ENCODE data around the gene STYXL1. TPM values are rescaled to one million over a fixed set of nuclear protein-coding genes. Genes with fewer than 3 reads are reported as not detected.
"Not testable (repeated sequence)": the region's sequence is repeated elsewhere in the genome, so short reads cannot be mapped to it uniquely, and the experiment has no call there.

STYXL1 gene
- total RNA-seq, 1 experiment from 2014 or later: 21.3 TPM

- Mint-ChIP-seq H3K9me3 (no peaks in the 10 kb centered on the region; the same call in 1 of the 2 replicates), H3K36me3 (peaks cover 11% of the 10 kb centered on the region), H3K27me3 (ENCODE audit: low read depth) (no peaks in the 10 kb centered on the region), H3K4me3 (no peak overlapping the region), H3K4me1 (peaks cover 3% of the 10 kb centered on the region), H3K27ac (no peak overlapping the region)
- ATAC-seq (no peak), DNase-seq (ENCODE audit: low spot score) (no peak)
- ChIA-PET POLR2A (no interaction called here), CTCF (interaction anchor here (0.9 to 2.5 kb wide), 5 partner anchors 8 to 156 kb away, joined by 3 to 55 read pairs (median 5); no protein-coding TSS in a partner anchor)
- TF ChIP-seq, protein P1, sequence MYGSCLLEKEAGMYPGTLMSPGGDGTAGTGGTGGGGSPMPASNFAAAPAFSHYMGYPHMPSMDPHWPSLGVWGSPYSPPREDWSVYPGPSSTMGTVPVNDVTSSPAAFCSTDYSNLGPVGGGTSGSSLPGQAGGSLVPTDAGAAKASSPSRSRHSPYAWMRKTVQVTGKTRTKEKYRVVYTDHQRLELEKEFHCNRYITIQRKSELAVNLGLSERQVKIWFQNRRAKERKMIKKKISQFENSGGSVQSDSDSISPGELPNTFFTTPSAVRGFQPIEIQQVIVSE (CRISPR knock-in tag; IDR thresholded peaks at IDR 0.05; ENCODE audit: borderline replicate concordance): no peak
- TF ChIP-seq CTCF (IDR thresholded peaks at IDR 0.05): no peak
- no peak for TF ChIP-seq NFYB (CRISPR knock-in tag; conservative IDR thresholded peaks at IDR 0.05; ENCODE audit: low read depth)
- TF ChIP-seq, protein P2, sequence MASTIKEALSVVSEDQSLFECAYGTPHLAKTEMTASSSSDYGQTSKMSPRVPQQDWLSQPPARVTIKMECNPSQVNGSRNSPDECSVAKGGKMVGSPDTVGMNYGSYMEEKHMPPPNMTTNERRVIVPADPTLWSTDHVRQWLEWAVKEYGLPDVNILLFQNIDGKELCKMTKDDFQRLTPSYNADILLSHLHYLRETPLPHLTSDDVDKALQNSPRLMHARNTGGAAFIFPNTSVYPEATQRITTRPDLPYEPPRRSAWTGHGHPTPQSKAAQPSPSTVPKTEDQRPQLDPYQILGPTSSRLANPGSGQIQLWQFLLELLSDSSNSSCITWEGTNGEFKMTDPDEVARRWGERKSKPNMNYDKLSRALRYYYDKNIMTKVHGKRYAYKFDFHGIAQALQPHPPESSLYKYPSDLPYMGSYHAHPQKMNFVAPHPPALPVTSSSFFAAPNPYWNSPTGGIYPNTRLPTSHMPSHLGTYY (CRISPR knock-in tag; IDR thresholded peaks at IDR 0.05): no peak
- TF ChIP-seq ELF4 (CRISPR knock-in tag; IDR thresholded peaks at IDR 0.05; ENCODE audit: low read depth): no peak
- no peak for TF ChIP-seq CREM (CRISPR knock-in tag; IDR thresholded peaks at IDR 0.05)
- TF ChIP-seq, protein P3, sequence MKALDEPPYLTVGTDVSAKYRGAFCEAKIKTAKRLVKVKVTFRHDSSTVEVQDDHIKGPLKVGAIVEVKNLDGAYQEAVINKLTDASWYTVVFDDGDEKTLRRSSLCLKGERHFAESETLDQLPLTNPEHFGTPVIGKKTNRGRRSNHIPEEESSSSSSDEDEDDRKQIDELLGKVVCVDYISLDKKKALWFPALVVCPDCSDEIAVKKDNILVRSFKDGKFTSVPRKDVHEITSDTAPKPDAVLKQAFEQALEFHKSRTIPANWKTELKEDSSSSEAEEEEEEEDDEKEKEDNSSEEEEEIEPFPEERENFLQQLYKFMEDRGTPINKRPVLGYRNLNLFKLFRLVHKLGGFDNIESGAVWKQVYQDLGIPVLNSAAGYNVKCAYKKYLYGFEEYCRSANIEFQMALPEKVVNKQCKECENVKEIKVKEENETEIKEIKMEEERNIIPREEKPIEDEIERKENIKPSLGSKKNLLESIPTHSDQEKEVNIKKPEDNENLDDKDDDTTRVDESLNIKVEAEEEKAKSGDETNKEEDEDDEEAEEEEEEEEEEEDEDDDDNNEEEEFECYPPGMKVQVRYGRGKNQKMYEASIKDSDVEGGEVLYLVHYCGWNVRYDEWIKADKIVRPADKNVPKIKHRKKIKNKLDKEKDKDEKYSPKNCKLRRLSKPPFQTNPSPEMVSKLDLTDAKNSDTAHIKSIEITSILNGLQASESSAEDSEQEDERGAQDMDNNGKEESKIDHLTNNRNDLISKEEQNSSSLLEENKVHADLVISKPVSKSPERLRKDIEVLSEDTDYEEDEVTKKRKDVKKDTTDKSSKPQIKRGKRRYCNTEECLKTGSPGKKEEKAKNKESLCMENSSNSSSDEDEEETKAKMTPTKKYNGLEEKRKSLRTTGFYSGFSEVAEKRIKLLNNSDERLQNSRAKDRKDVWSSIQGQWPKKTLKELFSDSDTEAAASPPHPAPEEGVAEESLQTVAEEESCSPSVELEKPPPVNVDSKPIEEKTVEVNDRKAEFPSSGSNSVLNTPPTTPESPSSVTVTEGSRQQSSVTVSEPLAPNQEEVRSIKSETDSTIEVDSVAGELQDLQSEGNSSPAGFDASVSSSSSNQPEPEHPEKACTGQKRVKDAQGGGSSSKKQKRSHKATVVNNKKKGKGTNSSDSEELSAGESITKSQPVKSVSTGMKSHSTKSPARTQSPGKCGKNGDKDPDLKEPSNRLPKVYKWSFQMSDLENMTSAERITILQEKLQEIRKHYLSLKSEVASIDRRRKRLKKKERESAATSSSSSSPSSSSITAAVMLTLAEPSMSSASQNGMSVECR (CRISPR knock-in tag; IDR thresholded peaks at IDR 0.05; ENCODE audit: borderline replicate concordance): no peak
- TF ChIP-seq, protein P4, sequence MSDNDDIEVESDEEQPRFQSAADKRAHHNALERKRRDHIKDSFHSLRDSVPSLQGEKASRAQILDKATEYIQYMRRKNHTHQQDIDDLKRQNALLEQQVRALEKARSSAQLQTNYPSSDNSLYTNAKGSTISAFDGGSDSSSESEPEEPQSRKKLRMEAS (CRISPR knock-in tag; IDR thresholded peaks at IDR 0.05): no peak
Measured at GRCh38 chr7:76022026-76022780, 25.6 kb downstream of the STYXL1 start.

GRCh38 chr7:76020031-76020714 lies 27.6 kb downstream of the STYXL1 start:
- Mint-ChIP-seq H3K36me3 (peaks cover 19% of the 10 kb centered on the region), H3K27ac (no peak overlapping the region), H3K4me1 (peaks cover 3% of the 10 kb centered on the region), H3K27me3 (ENCODE audit: low read depth) (no peaks in the 10 kb centered on the region), H3K9me3 (peaks cover 6% of the 10 kb centered on the region), H3K4me3 (no peak overlapping the region)
- CTCF ChIA-PET: interaction anchor here (0.6 to 2.5 kb wide), 55 partner anchors 9 to 408 kb away, joined by 3 to 55 read pairs (median 4); partner anchors contain the start of genes MDH2, POR, RHBDD2 and STYXL1
- POLR2A ChIA-PET: interaction anchor here (0.5 to 0.9 kb wide), 2 partner anchors 28 to 181 kb away, joined by 3 to 5 read pairs; partner anchors contain the start of genes MDH2 and STYXL1
- DNase-seq (ENCODE audit: low spot score): peak; percentile 83
- TF ChIP-seq CTCF (IDR thresholded peaks at IDR 0.05) (peak; percentile 92), AFF4 (CRISPR knock-in tag; IDR thresholded peaks at IDR 0.05; ENCODE audit: borderline replicate concordance) (no peak), ZNF423 (CRISPR knock-in tag; IDR thresholded peaks at IDR 0.05) (peak; percentile 55; the same call in 1 of the 2 replicates)
- peak; percentile 79 for ATAC-seq

GRCh38 chr7:76018520-76018919 lies 29.3 kb downstream of the STYXL1 start:
- H3K27me3 Mint-ChIP-seq (ENCODE audit: low read depth); H3K4me1 Mint-ChIP-seq; POLR2A ChIA-PET; ATAC-seq; H3K4me3 Mint-ChIP-seq; CTCF ChIA-PET; H3K27ac Mint-ChIP-seq; H3K9me3 Mint-ChIP-seq; DNase-seq (ENCODE audit: low spot score): not testable (repeated sequence)
- H3K36me3 Mint-ChIP-seq: peaks cover 19% of the 10 kb centered on the region

Measured in WTC11 (cell line).